Thyroid gland (tissue), 4 donors: ENCODE data around the gene FGGY. TPM values are rescaled to one million over a fixed set of nuclear protein-coding genes. Genes with fewer than 3 reads are reported as not detected.

Experiments used
- DNase-seq, 2 donors: peaks; one replicate each; pipeline ENCODE4 v3.0.0-alpha.2; 2019
- H3K27ac ChIP-seq, 3 donors: fragments of 200-600 bp; sonication (generic); 1 replicate in 2 of 3; 2 replicates in 1 of 3; pipeline ENCODE4 v1.5.1; 2016 to 2019; ENCODE audit warnings: mild to moderate bottlenecking in 1 of 3, moderate library complexity in 1 of 3
- H3K27me3 ChIP-seq: fragments of 200-600 bp; sonication (generic); one replicate; pipeline ENCODE4 v1.5.1; 2019
- H3K36me3 ChIP-seq, 2 donors: fragments of 200-600 bp; sonication (generic); one replicate each; pipeline ENCODE4 v1.5.1; 2016 to 2019
- H3K4me1 ChIP-seq, 2 donors: fragments of 200-600 bp; sonication (generic); one replicate each; pipeline ENCODE4 v1.5.1; 2017 to 2019
- H3K4me3 ChIP-seq, 3 donors: fragments of 200-600 bp; sonication (generic); replicated peaks in 1 of 3; 1 replicate in 2 of 3; 2 replicates in 1 of 3; pipeline ENCODE4 v1.5.1; 2016; ENCODE audit warnings: mild to moderate bottlenecking in 1 of 3
- H3K9me3 ChIP-seq: fragments of 200-600 bp; sonication (generic); one replicate; pipeline ENCODE4 v1.5.1; 2017
- CTCF ChIP-seq, 6 experiments: fragments of 200-600 bp in 3 of 6; fragments of 450-650 bp in 3 of 6; sonication (generic) in 3 of 6; IDR thresholded peaks; one replicate each; pipeline ENCODE4 v1.5.1; 2016 to 2019; ENCODE audit warnings: antibody characterized with exemption in 6 of 6, mild to moderate bottlenecking in 2 of 6, inconsistent platforms in 1 of 6, moderate library complexity in 1 of 6
- POLR2A ChIP-seq, 2 donors: fragments of 450-650 bp; IDR thresholded peaks; one replicate each; pipeline ENCODE4 v1.6.1; 2017; ENCODE audit warnings: antibody characterized with exemption in 2 of 2, mild to moderate bottlenecking in 2 of 2, moderate library complexity in 1 of 2
- WGBS, 2 donors: methylation state at CpG; one replicate each; pipeline ENCODE4 v1.1.5; 2017; 5-methylcytosine and 5-hydroxymethylcytosine counted together
- intact Hi-C: fragments of 100-400 bp; cut with DNase I; formaldehyde crosslinking; loops from one replicate; pipeline ENCODE4 v1.15.1; 2023
- total RNA-seq, 4 donors: library from RNA; depleted of rRNA; stranded (reverse); fragments of >200 nt; gene quantifications; one replicate each; pipeline ENCODE4 v1.2.3, GENCODE V29; 2016

Gene FGGY
- total RNA-seq, 4 donors from 2014 or later, result 24.6 to 46.1 (median 36.4) TPM

DNA sequence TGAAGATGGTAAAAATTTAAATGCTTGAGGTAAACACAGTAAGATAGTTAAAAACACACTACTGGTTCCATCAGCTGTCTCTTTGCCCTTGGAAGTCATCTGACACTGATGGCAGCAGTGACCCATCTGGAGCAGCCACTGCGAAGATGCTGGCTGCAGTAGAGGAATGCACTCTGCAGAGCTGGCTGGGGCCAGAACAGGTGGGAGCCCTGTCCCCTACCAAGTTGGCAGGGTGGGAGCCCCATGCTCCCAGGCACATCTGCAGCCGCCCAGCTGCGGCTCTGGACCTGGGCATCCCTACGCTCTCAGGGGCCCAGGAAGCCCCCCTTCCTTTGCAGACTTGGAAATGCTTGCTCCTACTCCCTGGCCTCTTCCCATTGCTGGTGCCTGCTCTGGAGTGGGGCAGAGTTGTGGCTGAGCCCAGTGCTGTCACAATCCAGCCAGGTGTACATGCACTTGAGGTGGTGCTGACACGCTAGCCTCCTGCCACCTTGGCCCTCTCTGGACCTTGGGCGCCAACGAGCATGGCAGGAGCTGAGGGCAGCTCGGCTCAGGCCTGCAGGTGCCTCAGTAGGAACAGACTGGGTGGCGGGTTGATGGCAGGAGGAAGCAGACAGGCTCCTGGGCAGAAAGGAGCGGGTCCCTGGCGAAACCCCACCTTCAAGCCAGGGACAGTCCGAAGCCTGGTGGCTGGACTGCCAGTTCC, 227.0 kb downstream of the FGGY start:
- H3K36me3 ChIP-seq, result no peaks in the 10 kb centered on the region
- intact Hi-C loops, result no loop called here
- no peak overlapping the region for H3K27ac ChIP-seq
- no peaks in the 10 kb centered on the region for H3K9me3 ChIP-seq
- no peaks in the 10 kb centered on the region for H3K27me3 ChIP-seq
- TF ChIP-seq POLR2A (IDR thresholded peaks at IDR 0.05) (no peak), CTCF (IDR thresholded peaks at IDR 0.05) (no peak)
- peaks cover 13 to 23% of the 10 kb centered on the region in 2 donors for H3K4me1 ChIP-seq
- no peak overlapping the region for H3K4me3 ChIP-seq
- no peak for DNase-seq
- 96 to 97% methylated on average over 8 to 11 of the region's 12 CpGs for WGBS, 2 donors

GRCh38 chr1:59526240-59526639, 229.3 kb downstream of the FGGY start:
- H3K27me3 ChIP-seq, result no peaks in the 10 kb centered on the region
- H3K4me1 ChIP-seq, result peaks cover 5 to 17% of the 10 kb centered on the region in 2 donors
- TF ChIP-seq POLR2A (IDR thresholded peaks at IDR 0.05) (no peak), CTCF (IDR thresholded peaks at IDR 0.05) (no peak)
- intact Hi-C loops, result no loop called here
- H3K27ac ChIP-seq, result no peak overlapping the region
- H3K9me3 ChIP-seq, result no peaks in the 10 kb centered on the region
- no peak overlapping the region for H3K4me3 ChIP-seq
- WGBS, 2 donors, result 89 to 97% methylated on average over 1 of the region's 1 CpG
- H3K36me3 ChIP-seq, result no peaks in the 10 kb centered on the region
- no peak for DNase-seq

DNA sequence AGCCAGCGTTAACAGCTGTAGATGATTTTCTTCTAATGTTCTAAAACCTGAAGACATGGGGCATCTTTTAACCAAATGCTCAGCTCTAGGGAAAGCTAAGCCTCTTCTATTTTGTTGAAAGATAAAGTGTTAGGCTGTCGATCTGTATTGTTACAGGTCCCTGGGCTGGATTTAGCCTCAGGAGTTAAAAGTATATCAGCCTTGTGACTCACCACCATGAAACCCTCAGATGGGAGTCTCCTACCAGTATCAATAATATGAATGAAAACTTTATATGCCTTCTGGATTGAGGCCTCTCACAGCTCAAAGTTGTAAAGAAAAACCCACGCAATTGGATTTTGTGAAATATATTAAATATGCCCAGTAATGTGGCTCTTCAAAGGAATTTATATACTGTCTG, 231.6 kb downstream of the FGGY start:
- TF ChIP-seq CTCF (IDR thresholded peaks at IDR 0.05) (no peak), POLR2A (IDR thresholded peaks at IDR 0.05) (no peak)
- 94 to 95% methylated on average over 3 of the region's 3 CpGs for WGBS, 2 donors
- DNase-seq, result no peak

GRCh38 chr1:59528900-59529299, 232.0 kb downstream of the FGGY start:
- Histone ChIP-seq H3K4me3 (no peak overlapping the region), H3K27ac (no peak overlapping the region), H3K27me3 (no peaks in the 10 kb centered on the region), H3K36me3 (no peaks in the 10 kb centered on the region), H3K9me3 (no peaks in the 10 kb centered on the region), H3K4me1 (no peaks in the 10 kb centered on the region)
- intact Hi-C loops, result no loop called here
- 96 to 100% methylated on average over 2 of the region's 2 CpGs for WGBS, 2 donors
- DNase-seq, result no peak
- no peak for TF ChIP-seq CTCF (IDR thresholded peaks at IDR 0.05)
- TF ChIP-seq POLR2A (IDR thresholded peaks at IDR 0.05), result no peak

More for the DNA sequence above, 231.6 kb downstream of the FGGY start:
- intact Hi-C loops, result no loop called here
- Histone ChIP-seq H3K9me3 (no peaks in the 10 kb centered on the region), H3K4me1 (no peaks in the 10 kb centered on the region), H3K27ac (no peak overlapping the region), H3K27me3 (no peaks in the 10 kb centered on the region), H3K4me3 (no peak overlapping the region), H3K36me3 (no peaks in the 10 kb centered on the region)

DNA sequence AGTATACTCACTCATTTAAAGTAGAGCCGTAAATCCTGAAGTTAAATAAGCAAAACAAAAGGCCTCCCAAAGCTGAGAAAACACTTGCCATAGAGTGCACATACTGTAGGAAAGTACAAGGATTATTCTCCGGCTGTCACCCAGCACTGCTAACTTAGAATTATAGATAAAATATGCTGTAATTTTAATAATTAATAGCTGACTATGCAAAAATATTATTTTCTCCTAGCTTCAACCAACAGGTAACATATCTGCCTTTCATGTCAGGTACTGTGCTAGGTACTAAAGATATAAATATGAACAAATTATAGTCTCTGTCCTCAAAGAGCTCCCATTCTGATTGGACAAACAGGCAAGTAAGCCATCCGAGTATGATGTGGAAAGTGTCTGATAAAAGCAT, 233.2 kb downstream of the FGGY start:
- TF ChIP-seq CTCF (IDR thresholded peaks at IDR 0.05) (no peak), POLR2A (IDR thresholded peaks at IDR 0.05) (no peak)

More for the DNA sequence above, 233.2 kb downstream of the FGGY start:
- intact Hi-C loops, result no loop called here
- H3K4me1 ChIP-seq, result no peaks in the 10 kb centered on the region
- WGBS, 2 donors, result 96 to 98% methylated on average over 3 of the region's 3 CpGs
- no peaks in the 10 kb centered on the region for H3K9me3 ChIP-seq
- no peaks in the 10 kb centered on the region for H3K36me3 ChIP-seq
- H3K27ac ChIP-seq, result no peak overlapping the region
- H3K4me3 ChIP-seq, result no peak overlapping the region
- H3K27me3 ChIP-seq, result no peaks in the 10 kb centered on the region
- no peak for DNase-seq
